WTC11 (cell line): ENCODE data around the gene TATDN3. TPM values are rescaled to one million over a fixed set of nuclear protein-coding genes. Genes with fewer than 3 reads are reported as not detected.
A peak's percentile ranks its signal among the peaks of the same experiment; 100 is the strongest.

ENCODE experiments used
- CREB1 ChIP-seq: sonication (generic); formaldehyde crosslinking; IDR thresholded peaks from 2 replicates; pipeline ENCODE4 v1.8.0; 2023; ENCODE audit warnings: mild to moderate bottlenecking, missing genetic modification reagents
- CREM ChIP-seq: sonication (generic); formaldehyde crosslinking; IDR thresholded peaks from 2 replicates; pipeline ENCODE4 v1.8.1; 2022; ENCODE audit warnings: mild to moderate bottlenecking, missing genetic modification reagents, moderate library complexity
- EMX1 ChIP-seq: fragments of 250-450 bp; sonication (Bioruptor Pico); IDR thresholded peaks from 2 replicates; pipeline ENCODE4 v1.8.0; 2021; ENCODE audit warnings: mild to moderate bottlenecking
- ESRRA ChIP-seq: sonication (generic); formaldehyde crosslinking; IDR thresholded peaks from 2 replicates; pipeline ENCODE4 v1.8.1; 2022; ENCODE audit warnings: mild to moderate bottlenecking, missing genetic modification reagents, borderline replicate concordance
- FOXK1 ChIP-seq: sonication (generic); formaldehyde crosslinking; IDR thresholded peaks from 2 replicates; pipeline ENCODE4 v1.8.0; 2022; ENCODE audit warnings: mild to moderate bottlenecking, moderate library complexity, missing genetic modification reagents
- GABPB1 ChIP-seq: sonication (generic); formaldehyde crosslinking; IDR thresholded peaks from 2 replicates; pipeline ENCODE4 v1.8.1; 2023; ENCODE audit warnings: mild to moderate bottlenecking, missing genetic modification reagents
- GTF2I ChIP-seq: fragments of 250-450 bp; sonication (Bioruptor Pico); conservative IDR thresholded peaks from 2 replicates; pipeline ENCODE4 v1.4.0; 2021; ENCODE audit warnings: mild to moderate bottlenecking
- IRF2 ChIP-seq: sonication (generic); formaldehyde crosslinking; IDR thresholded peaks from 2 replicates; pipeline ENCODE4 v1.8.0; 2022; ENCODE audit warnings: low read depth, missing genetic modification reagents, borderline replicate concordance
- JUN ChIP-seq: sonication (generic); formaldehyde crosslinking; IDR thresholded peaks from 2 replicates; pipeline ENCODE4 v1.8.0; 2023; ENCODE audit warnings: mild to moderate bottlenecking, missing genetic modification reagents
- KAT7 ChIP-seq: sonication (generic); formaldehyde crosslinking; IDR thresholded peaks from 2 replicates; pipeline ENCODE4 v1.8.1; 2023; ENCODE audit warnings: missing genetic modification reagents, mild to moderate bottlenecking, borderline replicate concordance
- NR2C2 ChIP-seq: sonication (generic); formaldehyde crosslinking; IDR thresholded peaks from 2 replicates; pipeline ENCODE4 v1.8.0; 2022; ENCODE audit warnings: mild to moderate bottlenecking, missing genetic modification reagents
- NR3C1 ChIP-seq: sonication (generic); formaldehyde crosslinking; conservative IDR thresholded peaks from 2 replicates; pipeline ENCODE4 v1.8.1; 2023; ENCODE audit warnings: low read depth, mild to moderate bottlenecking, missing genetic modification reagents
- RELA ChIP-seq: sonication (generic); formaldehyde crosslinking; IDR thresholded peaks from 2 replicates; pipeline ENCODE4 v1.8.1; 2022; ENCODE audit warnings: missing genetic modification reagents, mild to moderate bottlenecking, borderline replicate concordance
- TCF7 ChIP-seq: sonication (generic); formaldehyde crosslinking; IDR thresholded peaks from 2 replicates; pipeline ENCODE4 v1.8.0; 2022; ENCODE audit warnings: mild to moderate bottlenecking, low read depth, missing genetic modification reagents, moderate library complexity
- TEAD4 ChIP-seq: sonication (generic); formaldehyde crosslinking; IDR thresholded peaks from 2 replicates; pipeline ENCODE4 v1.8.0; 2022; ENCODE audit warnings: mild to moderate bottlenecking, missing genetic modification reagents
- ZMAT4 ChIP-seq: fragments of 250-450 bp; sonication (Bioruptor Pico); IDR thresholded peaks from 2 replicates; pipeline ENCODE4 v1.9.0; 2021; ENCODE audit warnings: mild to moderate bottlenecking
- ZNF219 ChIP-seq: sonication (generic); formaldehyde crosslinking; IDR thresholded peaks from 2 replicates; pipeline ENCODE4 v1.8.0; 2023; ENCODE audit warnings: missing genetic modification reagents, mild to moderate bottlenecking, borderline replicate concordance
- ZNF396 ChIP-seq: fragments of 250-450 bp; sonication (Bioruptor Pico); IDR thresholded peaks from 2 replicates; pipeline ENCODE4 v1.8.0; 2021; ENCODE audit warnings: mild to moderate bottlenecking, moderate library complexity, borderline replicate concordance
- ZNF512 ChIP-seq: sonication (generic); formaldehyde crosslinking; IDR thresholded peaks from 2 replicates; pipeline ENCODE4 v1.8.1; 2022; ENCODE audit warnings: missing genetic modification reagents, borderline replicate concordance
- total RNA-seq: library from RNA; stranded (reverse); gene quantifications from 3 replicates; pipeline ENCODE4 v1.2.3, GENCODE V29; 2021
- TF ChIP-seq, protein P1 (sequence below): sonication (generic); formaldehyde crosslinking; IDR thresholded peaks from 2 replicates; pipeline ENCODE4 v1.8.0; 2023; ENCODE audit warnings: mild to moderate bottlenecking, missing genetic modification reagents
- TF ChIP-seq, protein P2 (sequence below): sonication (generic); formaldehyde crosslinking; IDR thresholded peaks from 2 replicates; pipeline ENCODE4 v1.8.0; 2023; ENCODE audit warnings: missing genetic modification reagents
- TF ChIP-seq, protein P3 (sequence below): sonication (generic); formaldehyde crosslinking; IDR thresholded peaks from 2 replicates; pipeline ENCODE4 v1.8.0; 2023; ENCODE audit warnings: missing genetic modification reagents, mild to moderate bottlenecking, borderline replicate concordance

TATDN3 gene
- total RNA-seq, 1 experiment from 2014 or later: 19.3 TPM

- TF ChIP-seq IRF2 (CRISPR knock-in tag): no peak
- peak; percentile 95 for TF ChIP-seq KAT7
- no peak for TF ChIP-seq ZNF396 (CRISPR knock-in tag)
- no peak; the same call in 1 of the 2 replicates for TF ChIP-seq RELA (CRISPR knock-in tag)
- TF ChIP-seq NR3C1 (CRISPR knock-in tag): no peak
- no peak for TF ChIP-seq GTF2I
- TF ChIP-seq, protein P1, sequence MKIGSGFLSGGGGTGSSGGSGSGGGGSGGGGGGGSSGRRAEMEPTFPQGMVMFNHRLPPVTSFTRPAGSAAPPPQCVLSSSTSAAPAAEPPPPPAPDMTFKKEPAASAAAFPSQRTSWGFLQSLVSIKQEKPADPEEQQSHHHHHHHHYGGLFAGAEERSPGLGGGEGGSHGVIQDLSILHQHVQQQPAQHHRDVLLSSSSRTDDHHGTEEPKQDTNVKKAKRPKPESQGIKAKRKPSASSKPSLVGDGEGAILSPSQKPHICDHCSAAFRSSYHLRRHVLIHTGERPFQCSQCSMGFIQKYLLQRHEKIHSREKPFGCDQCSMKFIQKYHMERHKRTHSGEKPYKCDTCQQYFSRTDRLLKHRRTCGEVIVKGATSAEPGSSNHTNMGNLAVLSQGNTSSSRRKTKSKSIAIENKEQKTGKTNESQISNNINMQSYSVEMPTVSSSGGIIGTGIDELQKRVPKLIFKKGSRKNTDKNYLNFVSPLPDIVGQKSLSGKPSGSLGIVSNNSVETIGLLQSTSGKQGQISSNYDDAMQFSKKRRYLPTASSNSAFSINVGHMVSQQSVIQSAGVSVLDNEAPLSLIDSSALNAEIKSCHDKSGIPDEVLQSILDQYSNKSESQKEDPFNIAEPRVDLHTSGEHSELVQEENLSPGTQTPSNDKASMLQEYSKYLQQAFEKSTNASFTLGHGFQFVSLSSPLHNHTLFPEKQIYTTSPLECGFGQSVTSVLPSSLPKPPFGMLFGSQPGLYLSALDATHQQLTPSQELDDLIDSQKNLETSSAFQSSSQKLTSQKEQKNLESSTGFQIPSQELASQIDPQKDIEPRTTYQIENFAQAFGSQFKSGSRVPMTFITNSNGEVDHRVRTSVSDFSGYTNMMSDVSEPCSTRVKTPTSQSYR: 0 out of 2 replicates have a peak, but pooled peaks have one; percentile 58
- TF ChIP-seq ESRRA (CRISPR knock-in tag): no peak
- peak; percentile 22; the same call in 1 of the 2 replicates for TF ChIP-seq ZNF219 (CRISPR knock-in tag)
- TF ChIP-seq CREM: peak; percentile 77; the same call in 1 of the 2 replicates
- TF ChIP-seq ZMAT4 (CRISPR knock-in tag): no peak
- peak; percentile 54; the same call in 1 of the 2 replicates for TF ChIP-seq NR2C2
- peak; percentile 72; the same call in 1 of the 2 replicates for TF ChIP-seq CREB1 (CRISPR knock-in tag)
- TF ChIP-seq FOXK1: peak; percentile 88
- TF ChIP-seq JUN (CRISPR knock-in tag): 0 out of 2 replicates have a peak, but pooled peaks have one; percentile 41
- TF ChIP-seq TCF7 (CRISPR knock-in tag): 0 out of 2 replicates have a peak, but pooled peaks have one; percentile 70
- TF ChIP-seq, protein P2, sequence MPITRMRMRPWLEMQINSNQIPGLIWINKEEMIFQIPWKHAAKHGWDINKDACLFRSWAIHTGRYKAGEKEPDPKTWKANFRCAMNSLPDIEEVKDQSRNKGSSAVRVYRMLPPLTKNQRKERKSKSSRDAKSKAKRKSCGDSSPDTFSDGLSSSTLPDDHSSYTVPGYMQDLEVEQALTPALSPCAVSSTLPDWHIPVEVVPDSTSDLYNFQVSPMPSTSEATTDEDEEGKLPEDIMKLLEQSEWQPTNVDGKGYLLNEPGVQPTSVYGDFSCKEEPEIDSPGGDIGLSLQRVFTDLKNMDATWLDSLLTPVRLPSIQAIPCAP (CRISPR knock-in tag): peak; percentile 43; the same call in 1 of the 2 replicates
- TF ChIP-seq ZNF512 (CRISPR knock-in tag): 0 out of 2 replicates have a peak, but pooled peaks have one; percentile 58
- peak; percentile 90 for TF ChIP-seq GABPB1 (CRISPR knock-in tag)
- TF ChIP-seq, protein P3, sequence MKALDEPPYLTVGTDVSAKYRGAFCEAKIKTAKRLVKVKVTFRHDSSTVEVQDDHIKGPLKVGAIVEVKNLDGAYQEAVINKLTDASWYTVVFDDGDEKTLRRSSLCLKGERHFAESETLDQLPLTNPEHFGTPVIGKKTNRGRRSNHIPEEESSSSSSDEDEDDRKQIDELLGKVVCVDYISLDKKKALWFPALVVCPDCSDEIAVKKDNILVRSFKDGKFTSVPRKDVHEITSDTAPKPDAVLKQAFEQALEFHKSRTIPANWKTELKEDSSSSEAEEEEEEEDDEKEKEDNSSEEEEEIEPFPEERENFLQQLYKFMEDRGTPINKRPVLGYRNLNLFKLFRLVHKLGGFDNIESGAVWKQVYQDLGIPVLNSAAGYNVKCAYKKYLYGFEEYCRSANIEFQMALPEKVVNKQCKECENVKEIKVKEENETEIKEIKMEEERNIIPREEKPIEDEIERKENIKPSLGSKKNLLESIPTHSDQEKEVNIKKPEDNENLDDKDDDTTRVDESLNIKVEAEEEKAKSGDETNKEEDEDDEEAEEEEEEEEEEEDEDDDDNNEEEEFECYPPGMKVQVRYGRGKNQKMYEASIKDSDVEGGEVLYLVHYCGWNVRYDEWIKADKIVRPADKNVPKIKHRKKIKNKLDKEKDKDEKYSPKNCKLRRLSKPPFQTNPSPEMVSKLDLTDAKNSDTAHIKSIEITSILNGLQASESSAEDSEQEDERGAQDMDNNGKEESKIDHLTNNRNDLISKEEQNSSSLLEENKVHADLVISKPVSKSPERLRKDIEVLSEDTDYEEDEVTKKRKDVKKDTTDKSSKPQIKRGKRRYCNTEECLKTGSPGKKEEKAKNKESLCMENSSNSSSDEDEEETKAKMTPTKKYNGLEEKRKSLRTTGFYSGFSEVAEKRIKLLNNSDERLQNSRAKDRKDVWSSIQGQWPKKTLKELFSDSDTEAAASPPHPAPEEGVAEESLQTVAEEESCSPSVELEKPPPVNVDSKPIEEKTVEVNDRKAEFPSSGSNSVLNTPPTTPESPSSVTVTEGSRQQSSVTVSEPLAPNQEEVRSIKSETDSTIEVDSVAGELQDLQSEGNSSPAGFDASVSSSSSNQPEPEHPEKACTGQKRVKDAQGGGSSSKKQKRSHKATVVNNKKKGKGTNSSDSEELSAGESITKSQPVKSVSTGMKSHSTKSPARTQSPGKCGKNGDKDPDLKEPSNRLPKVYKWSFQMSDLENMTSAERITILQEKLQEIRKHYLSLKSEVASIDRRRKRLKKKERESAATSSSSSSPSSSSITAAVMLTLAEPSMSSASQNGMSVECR (CRISPR knock-in tag): peak; percentile 98
- TF ChIP-seq TEAD4 (CRISPR knock-in tag): 0 out of 2 replicates have a peak, but pooled peaks have one; percentile 44
- TF ChIP-seq EMX1 (CRISPR knock-in tag): no peak
Observed at GRCh38 chr1:212791676-212792395, at the start of gene TATDN3, which contains the start of gene NSL1 (continued).
